Transverse colon (tissue), 3 donors: ENCODE results near the gene ZNF69.
"Not testable (repeated sequence)": the region's sequence is repeated elsewhere in the genome, so short reads cannot be mapped to it uniquely, and the experiment has no call there.

ENCODE experiments used
- CTCF ChIP-seq, 5 experiments: fragments of 200-600 bp in 3 of 5; fragments of 450-650 bp in 2 of 5; sonication (generic) in 3 of 5; IDR thresholded peaks; 1 replicate in 2 of 5; 2 replicates in 3 of 5; pipeline ENCODE4 v1.5.1; 2016 to 2017; ENCODE audit warnings: antibody characterized with exemption in 5 of 5, inconsistent platforms in 3 of 5, mild to moderate bottlenecking in 2 of 5, moderate library complexity in 1 of 5
- EP300 ChIP-seq: sonication (generic); formaldehyde crosslinking; IDR thresholded peaks from one replicate; pipeline ENCODE4 v1.6.1; 2017; ENCODE audit warnings: antibody characterized with exemption, low read depth
- POLR2A ChIP-seq: fragments of 450-650 bp; IDR thresholded peaks from one replicate; pipeline ENCODE4 v1.6.1; 2016; ENCODE audit warnings: antibody characterized with exemption, mild to moderate bottlenecking, moderate library complexity

- not testable (repeated sequence) for TF ChIP-seq CTCF (IDR thresholded peaks at IDR 0.05); EP300; POLR2A
Observed at GRCh38 chr19:11914417-11915051, 27.0 kb downstream of the ZNF69 start.
